NCI-H460 (cell line): ENCODE measurements around the gene SUFU. TPM values are rescaled to one million over a fixed set of nuclear protein-coding genes. Genes with fewer than 3 reads are reported as not detected.

Experiments used
- DNase-seq: peaks from one replicate; pipeline ENCODE4 v3.0.0-alpha.2; 2016; ENCODE audit warnings: low read depth; ENCODE audit errors: extremely low read depth
- total RNA-seq: library from RNA; depleted of rRNA; stranded (reverse); fragments of >200 nt; shearing (Covaris generic); gene quantifications from 2 replicates; pipeline ENCODE4 v1.2.3, GENCODE V29; 2014

SUFU gene
- total RNA-seq, 1 experiment from 2014 or later = 1.9 TPM

GRCh38 chr10:102613785-102614184 lies 110.0 kb downstream of the SUFU start:
- no peak for DNase-seq

- DNase-seq = no peak
These were observed 111.1 kb downstream of the SUFU start for GRCh38 chr10:102614888-102615287.

- DNase-seq = no peak
These were observed 111.6 kb downstream of the SUFU start for GRCh38 chr10:102615361-102615760.

DNA sequence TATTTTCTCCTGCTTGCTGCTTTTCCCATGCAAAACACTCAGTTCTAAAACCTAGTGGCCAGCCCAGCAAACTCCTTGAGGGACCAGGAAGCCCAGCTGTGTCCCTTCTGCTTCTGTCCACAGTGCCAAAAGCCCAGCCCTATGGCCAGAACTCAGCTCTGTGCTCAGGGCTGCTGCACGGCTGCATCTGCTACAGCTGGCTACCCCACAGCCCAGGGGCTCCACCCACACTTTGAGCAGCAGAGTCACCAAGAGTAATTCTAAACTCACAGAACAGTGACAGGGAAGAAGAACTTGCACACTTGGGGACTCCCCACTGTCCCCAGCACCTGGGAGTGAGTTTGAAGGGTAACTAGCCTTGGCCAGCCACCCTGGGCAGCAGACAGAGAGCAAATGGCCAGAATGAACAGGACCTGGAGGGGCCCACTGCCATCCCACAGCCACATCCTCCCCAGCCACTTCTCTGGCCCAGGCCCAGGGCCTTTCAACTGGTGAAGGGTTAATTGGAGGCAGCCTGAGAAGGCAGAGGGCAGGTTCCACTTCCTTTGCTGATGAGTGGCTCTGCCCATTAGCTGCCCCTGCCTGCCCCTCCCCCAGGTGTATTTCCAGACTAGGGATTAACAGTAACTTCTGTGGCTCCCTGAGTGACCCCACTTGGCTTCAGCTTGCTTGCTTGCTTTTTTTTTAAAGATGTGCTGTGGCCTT lies 112.4 kb downstream of the SUFU start:
- no peak for DNase-seq

DNA sequence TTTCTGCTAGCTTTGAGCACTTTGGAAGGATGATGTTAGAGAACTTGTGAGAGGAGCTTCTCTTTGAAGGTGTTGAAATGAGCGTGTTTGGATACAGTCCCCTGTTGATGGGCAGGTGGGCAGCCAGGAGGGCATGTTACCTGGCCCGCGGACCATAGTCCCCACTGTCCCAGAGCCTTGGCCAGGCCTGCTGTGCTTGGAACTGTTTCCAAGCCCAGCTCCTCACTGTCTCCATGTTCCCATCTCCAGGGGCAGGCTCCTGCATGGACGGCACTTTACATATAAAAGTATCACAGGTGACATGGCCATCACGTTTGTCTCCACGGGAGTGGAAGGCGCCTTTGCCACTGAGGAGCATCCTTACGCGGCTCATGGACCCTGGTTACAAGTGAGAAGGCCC lies 113.3 kb downstream of the SUFU start:
- no peak for DNase-seq

GRCh38 chr10:102617816-102618215 lies 114.0 kb downstream of the SUFU start:
- no peak for DNase-seq

GRCh38 chr10:102619281-102619981 lies 115.7 kb downstream of the SUFU start:
- no peak for DNase-seq

- DNase-seq = no peak
These were observed 116.4 kb downstream of the SUFU start for GRCh38 chr10:102620138-102620590.

DNA sequence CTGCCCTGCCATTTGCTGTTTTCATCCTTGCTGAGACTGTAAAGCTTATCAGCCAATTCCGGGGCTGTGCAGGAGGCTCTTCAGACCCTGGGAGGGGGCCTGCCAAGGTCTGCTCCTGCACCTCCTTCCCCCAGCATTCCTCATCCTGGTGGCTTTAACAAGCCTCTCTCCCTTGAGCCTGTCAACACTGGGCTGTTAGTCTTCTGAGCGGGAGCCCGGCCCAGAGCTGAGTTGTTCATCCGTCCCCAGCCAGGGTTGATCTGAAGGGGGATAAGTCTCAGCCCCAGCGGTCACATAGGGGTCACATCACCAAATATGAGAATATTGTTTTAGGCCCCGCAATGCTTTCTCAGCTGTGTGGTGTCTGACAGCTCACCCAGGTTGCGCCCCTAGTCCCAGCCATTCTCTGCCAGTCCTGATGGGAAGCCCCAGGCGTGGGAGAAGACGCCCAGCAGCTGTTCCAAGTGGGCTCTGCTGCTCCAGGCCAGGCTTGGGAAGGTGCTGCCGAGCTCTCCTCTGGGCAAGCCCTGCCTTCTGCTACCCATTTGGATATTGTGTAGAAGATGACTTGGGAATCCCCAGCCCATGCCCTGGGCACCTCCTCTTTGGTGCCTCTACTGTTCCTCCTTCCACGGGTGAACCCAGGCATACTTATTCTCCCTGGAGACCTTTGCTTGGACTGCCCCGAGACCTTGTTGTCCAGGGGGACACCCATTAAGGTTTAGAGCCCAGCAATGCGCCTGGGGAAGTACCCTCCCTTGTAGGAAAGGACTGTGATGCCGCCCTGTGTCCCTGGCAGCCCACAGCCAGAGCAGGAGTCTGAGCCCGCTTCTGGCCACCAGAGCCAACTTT lies 117.0 kb downstream of the SUFU start:
- DNase-seq = no peak

- no peak for DNase-seq
These were observed 117.9 kb downstream of the SUFU start for GRCh38 chr10:102621443-102622325.

DNA sequence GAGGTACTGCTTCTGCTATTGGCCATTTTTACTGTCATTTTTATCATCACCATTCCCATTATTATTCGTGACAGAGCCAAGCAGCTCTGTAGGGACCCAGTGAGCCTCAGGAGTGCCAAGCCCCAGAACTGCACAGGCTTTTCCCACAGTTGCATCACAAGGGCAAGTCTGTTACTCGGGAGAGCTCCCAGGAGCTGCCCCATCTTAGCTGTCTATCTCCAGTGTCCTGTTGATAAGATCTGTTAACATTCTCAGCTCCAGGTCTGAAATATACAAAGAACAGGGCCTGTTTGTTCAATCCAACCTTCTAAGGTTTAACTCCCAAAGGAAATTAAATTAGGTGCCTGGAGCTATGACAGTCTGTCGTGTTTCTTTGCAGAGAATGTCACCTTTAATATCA lies 120.3 kb downstream of the SUFU start:
- DNase-seq = no peak

DNA sequence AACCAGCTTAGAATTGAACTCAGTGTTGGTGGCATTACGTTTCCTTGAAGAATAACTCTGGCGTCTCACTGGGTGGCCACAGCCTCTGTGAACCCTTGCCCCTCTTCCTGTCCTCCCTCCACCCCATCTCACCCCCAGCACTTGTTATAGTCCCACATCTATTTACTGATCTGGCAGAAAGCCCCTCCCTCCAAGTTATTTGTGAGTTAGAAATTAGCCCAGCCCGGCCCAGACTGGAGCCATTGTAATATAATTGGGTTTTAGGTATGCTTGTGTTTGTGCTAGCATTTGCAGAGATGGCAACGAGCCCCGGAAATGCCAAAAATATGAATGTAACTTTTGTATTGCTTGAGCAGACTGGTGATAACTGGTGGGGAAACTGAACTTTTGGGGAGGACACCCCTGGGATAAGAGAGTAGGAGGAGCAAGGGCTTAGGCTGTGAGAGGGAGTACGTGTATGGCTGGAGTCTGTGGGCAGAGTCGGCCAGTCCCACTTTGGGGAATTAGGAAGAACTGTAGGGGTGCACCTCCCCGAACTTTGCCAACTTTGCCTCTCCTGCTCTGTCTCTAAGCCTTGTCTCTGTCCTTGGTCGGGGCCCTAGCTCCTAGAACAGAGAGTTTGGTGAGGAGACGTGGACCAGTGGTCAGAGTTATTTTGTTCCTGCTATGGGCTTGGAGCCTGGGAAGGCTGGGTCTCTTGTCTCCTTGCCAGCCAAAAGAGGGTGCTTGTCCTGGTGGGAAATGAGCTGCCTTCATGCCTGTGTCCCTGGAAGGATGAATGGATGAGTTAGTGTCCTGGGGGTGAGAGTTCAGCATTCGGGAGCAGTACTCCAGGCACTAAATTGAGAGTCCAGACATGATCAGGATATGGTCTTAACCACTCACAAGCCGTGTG lies 121.2 kb downstream of the SUFU start:
- no peak for DNase-seq

- DNase-seq = no peak
These were observed 122.4 kb downstream of the SUFU start for GRCh38 chr10:102626026-102626685.

DNA sequence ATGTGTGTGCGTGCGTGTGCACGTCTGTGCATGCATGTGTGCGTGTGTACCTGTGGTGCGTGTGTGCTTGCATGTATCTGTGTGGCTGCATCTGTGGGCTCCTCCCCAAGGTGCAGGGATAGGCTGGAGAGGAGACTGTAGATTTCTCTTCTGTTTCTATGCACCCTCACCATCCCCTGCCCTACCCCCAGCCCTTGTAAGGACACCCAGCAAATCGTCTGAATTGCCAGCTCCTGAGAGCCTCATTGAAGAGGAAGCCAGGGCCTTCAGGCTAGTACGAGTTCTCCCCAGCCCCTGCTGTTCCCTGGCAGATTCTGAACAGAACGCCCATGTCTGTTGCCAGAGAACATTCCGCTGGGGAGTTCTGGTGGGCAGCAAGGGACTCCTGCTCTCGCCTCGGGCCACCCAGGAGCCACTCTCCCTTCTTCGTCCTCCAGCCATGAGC lies 123.5 kb downstream of the SUFU start:
- DNase-seq = no peak

- DNase-seq = no peak
These were observed 124.0 kb downstream of the SUFU start for GRCh38 chr10:102627736-102628293.

DNA sequence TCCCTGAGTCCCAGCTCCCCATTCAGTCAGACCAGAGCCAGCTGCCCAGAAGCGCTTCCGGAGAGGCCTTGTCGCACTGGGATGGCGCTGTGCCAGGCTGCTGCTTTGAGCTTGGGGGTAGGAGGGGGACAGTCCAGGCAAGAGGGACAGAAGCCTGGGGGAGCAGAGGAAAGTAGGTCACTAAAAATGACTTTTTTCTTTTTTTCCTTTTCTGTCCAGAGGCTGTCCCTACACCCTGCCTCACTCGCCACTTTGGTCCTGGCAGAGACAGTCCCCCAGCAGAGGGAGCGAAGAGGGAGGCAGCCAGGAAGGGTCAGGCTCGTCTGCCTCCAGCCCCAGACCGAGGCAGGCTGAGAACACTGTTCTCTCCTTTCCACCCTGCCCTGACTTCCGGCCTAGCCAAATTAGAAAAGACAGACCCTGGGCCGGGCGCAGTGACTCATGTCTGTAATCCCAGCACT lies 124.7 kb downstream of the SUFU start:
- no peak for DNase-seq

DNA sequence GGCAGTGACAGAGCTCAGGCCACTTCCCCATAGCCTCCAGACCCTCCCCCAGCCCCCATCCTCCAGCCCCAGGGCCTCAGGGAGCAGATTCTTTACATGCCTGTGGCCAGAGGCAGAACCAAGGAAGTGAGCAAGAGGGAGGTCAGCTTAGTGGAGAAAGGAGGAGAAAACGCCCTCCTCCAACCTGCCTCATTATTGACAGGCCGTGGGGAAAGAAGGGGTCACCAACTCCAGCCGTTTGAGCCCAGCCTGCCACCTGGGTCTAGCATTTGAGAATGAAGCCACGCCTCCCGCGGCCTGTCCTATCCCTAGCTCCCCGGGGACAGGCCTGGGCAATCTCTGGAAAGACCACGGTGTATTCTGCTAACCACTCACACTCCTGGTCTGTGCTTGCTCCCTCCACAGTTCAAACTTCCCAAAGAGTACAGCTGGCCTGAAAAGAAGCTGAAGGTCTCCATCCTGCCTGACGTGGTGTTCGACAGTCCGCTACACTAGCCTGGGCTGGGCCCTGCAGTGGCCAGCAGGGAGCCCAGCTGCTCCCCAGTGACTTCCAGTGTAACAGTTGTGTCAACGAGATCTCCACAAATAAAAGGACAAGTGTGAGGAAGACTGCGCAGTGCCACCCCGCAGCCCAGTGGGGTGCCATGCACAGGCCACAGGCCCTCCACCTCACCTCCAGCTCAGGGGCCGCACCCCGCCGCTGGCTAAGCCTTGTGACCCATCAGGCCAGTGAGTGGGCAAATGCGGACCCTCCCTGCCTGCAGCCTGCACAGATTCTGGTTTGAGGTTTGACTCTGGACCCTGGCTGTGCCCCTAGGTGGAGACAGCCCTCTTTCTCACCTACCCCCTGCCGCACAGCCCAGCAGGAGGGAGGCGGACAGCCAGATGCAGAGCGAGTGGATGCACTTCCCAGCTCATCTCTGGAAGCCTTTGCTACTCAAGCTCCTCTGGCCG lies 126.2 kb downstream of the SUFU start:
- no peak for DNase-seq
